ENCODE data around the gene S100B.

DNA sequence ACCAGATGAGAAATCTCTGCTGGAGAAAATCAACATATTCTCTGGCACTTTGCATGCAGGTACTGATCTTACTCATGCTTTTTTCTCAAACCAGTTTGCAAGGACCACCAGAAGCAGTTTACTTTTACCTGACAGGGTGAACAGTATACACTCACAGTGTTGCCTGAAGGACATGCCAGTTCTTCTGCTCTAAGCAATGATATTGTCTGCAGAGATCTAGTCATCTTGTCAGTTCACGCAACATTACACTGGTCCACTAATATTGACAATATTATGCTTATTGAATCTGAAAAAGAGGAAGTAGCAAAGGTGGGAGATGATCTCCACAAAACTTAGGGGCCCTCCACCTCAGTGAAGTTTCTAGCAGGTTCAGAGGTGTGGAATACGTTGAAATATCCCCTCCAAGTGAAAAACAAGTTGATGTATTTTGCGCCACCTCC lies 3.8 kb upstream of the S100B start:
- TF ChIP-seq, protein P1, sequence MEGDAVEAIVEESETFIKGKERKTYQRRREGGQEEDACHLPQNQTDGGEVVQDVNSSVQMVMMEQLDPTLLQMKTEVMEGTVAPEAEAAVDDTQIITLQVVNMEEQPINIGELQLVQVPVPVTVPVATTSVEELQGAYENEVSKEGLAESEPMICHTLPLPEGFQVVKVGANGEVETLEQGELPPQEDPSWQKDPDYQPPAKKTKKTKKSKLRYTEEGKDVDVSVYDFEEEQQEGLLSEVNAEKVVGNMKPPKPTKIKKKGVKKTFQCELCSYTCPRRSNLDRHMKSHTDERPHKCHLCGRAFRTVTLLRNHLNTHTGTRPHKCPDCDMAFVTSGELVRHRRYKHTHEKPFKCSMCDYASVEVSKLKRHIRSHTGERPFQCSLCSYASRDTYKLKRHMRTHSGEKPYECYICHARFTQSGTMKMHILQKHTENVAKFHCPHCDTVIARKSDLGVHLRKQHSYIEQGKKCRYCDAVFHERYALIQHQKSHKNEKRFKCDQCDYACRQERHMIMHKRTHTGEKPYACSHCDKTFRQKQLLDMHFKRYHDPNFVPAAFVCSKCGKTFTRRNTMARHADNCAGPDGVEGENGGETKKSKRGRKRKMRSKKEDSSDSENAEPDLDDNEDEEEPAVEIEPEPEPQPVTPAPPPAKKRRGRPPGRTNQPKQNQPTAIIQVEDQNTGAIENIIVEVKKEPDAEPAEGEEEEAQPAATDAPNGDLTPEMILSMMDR (IDR thresholded peaks at IDR 0.05; ENCODE audit: poor library complexity): no peak
- TF ChIP-seq EZH2 (IDR thresholded peaks at IDR 0.05; ENCODE audit: borderline replicate concordance) (no peak), EZH2phosphoT487 (IDR thresholded peaks at IDR 0.05; ENCODE audit: low read depth, severe bottlenecking, unreplicated experiment) (no peak)

Data from hepatocyte (in vitro differentiated cells).